Astrocyte of the cerebellum (primary cell): ENCODE data around the gene MEX3C.

Experiments used
- DNase-seq: peaks from one replicate; pipeline ENCODE4 v3.0.0-alpha.2; 2011; ENCODE audit warnings: low read depth
- H3K4me3 ChIP-seq: 2 replicates; pipeline ENCODE4 v1.5.1; 2011; ENCODE audit warnings: mild to moderate bottlenecking, low read depth, low read length, moderate library complexity
- CTCF ChIP-seq: IDR thresholded peaks from 2 replicates; pipeline ENCODE4 v1.5.1; 2012; ENCODE audit warnings: low read length, low read depth, moderate library complexity, mild to moderate bottlenecking; ENCODE audit errors: missing control alignments
- in situ Hi-C: cut with HindIII; loops from 2 replicates; pipeline ENCODE4 v1.10.0; 2017; ENCODE audit warnings: low sequenced_read_pairs

MEX3C gene

DNA sequence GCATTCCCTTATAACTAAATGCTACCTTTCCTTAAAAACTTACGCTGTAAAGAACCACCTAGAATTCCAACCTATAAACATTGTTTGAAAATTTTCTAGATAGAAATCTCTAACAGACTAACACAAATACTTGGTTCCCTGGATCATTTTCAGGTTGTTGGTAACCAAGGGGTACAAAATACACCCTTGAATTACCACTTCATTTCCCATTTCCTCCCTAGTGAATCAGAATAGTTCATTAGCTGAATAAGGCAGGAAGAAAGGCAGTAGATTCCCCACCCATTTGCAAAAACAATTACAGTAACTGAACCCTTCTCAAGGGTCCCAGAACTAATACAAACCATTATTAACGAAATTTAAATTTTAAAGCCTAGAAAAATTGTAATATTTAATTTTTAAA, 5.5 kb downstream of the MEX3C start:
- in situ Hi-C loops = no loop called here
- H3K4me3 ChIP-seq = no peak overlapping the region
- no peak for TF ChIP-seq CTCF
- DNase-seq = no peak

DNA sequence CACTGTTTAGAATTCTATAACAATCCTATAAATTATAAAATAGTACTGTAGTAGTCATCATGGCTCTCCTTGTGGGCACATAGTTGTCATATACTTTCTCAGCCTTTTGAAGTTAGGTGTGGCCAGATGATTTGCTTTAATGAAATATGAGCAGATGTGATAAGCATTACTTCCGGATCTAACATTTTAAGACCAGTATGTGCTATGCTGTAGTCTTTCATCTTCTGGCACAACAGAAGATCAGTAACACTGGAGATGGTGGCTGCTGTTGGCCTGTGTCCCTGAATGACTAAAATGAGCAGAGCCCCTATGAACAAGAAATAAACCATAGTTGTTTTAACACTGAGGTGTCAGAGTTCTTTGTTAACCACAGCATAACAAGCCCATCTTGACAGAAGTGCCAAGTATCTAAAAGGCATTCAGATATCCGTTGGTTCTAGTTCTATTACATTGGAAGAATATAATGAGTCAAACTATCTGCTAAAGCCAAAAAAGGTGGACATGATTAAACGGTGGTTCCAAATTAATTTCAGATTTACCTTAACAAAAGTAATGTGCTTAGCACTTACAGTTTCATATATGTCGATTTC, 6.3 kb downstream of the MEX3C start:
- no peak for TF ChIP-seq CTCF
- H3K4me3 ChIP-seq = no peak overlapping the region
- no peak for DNase-seq
- in situ Hi-C loops = no loop called here

GRCh38 chr18:51190000-51190399, 7.5 kb downstream of the MEX3C start:
- in situ Hi-C loops = no loop called here
- no peak for TF ChIP-seq CTCF
- no peak for DNase-seq
- H3K4me3 ChIP-seq = no peak overlapping the region

GRCh38 chr18:51188024-51188701, 9.3 kb downstream of the MEX3C start:
- no peak for DNase-seq
- in situ Hi-C loops = no loop called here

GRCh38 chr18:51185075-51185474, 12.4 kb downstream of the MEX3C start:
- no peak for TF ChIP-seq CTCF
- no peak for DNase-seq
- no peak overlapping the region for H3K4me3 ChIP-seq
- in situ Hi-C loops = no loop called here

More at GRCh38 chr18:51188024-51188701, 9.3 kb downstream of the MEX3C start:
- no peak for TF ChIP-seq CTCF
- no peak overlapping the region for H3K4me3 ChIP-seq

- in situ Hi-C loops = no loop called here
- H3K4me3 ChIP-seq = no peak overlapping the region
- no peak for TF ChIP-seq CTCF
- DNase-seq = no peak
Observed at GRCh38 chr18:51184091-51184457, 13.4 kb downstream of the MEX3C start.
